Measurements from ENCODE around the gene TEX38.

- TF ChIP-seq CTCF (IDR thresholded peaks at IDR 0.05) (no peak), EZH2 (IDR thresholded peaks at IDR 0.05; ENCODE audit: borderline replicate concordance, insufficient read depth, low read depth, low read length, poor library complexity, severe bottlenecking) (no peak)
Measured at GRCh38 chr1:46665983-46666382, 5.7 kb upstream of the TEX38 start.

Data from B cell (primary cell).